NT2/D1 (cell line): ENCODE data around the gene KPNA5.

Source experiments
- SUZ12 ChIP-seq: IDR thresholded peaks from 2 replicates; pipeline ENCODE4 v1.6.1; 2011; ENCODE audit not compliant: insufficient read length, insufficient read depth; ENCODE audit errors: extremely low read depth
- YY1 ChIP-seq: IDR thresholded peaks from 2 replicates; pipeline ENCODE4 v1.6.1; 2011; ENCODE audit not compliant: insufficient read length, insufficient read depth
- ZNF274 ChIP-seq: IDR thresholded peaks from 2 replicates; pipeline ENCODE4 v1.6.1; 2011; ENCODE audit warnings: mild to moderate bottlenecking, low read depth, low read length

- TF ChIP-seq YY1 (no peak), ZNF274 (no peak), SUZ12 (no peak)
Observed at GRCh38 chr6:116685437-116685993, 4.5 kb downstream of the KPNA5 start.
